Liver (tissue), 9 donors: ENCODE results near the gene ACSM2B. TPM values are rescaled to one million over a fixed set of nuclear protein-coding genes. Genes with fewer than 3 reads are reported as not detected.

Experiments used
- DNase-seq: peaks from one replicate; pipeline ENCODE4 v3.0.0-alpha.2; 2017; ENCODE audit warnings: low spot score
- H3K27ac ChIP-seq, 2 donors: one replicate each; pipeline ENCODE4 v1.7.0; 2013; ENCODE audit warnings: inconsistent platforms in 2 of 2, low read length in 2 of 2, control low read depth in 1 of 2, low read depth in 1 of 2, mild to moderate bottlenecking in 1 of 2
- H3K27me3 ChIP-seq, 4 donors: one replicate each; pipeline versions ENCODE4 v1.6.1 to v1.7.0; 2013; ENCODE audit warnings: low read length in 3 of 4, inconsistent platforms in 1 of 4, mild to moderate bottlenecking in 1 of 4, moderate library complexity in 1 of 4; ENCODE audit not compliant: control insufficient read depth in 4 of 4, insufficient read depth in 4 of 4
- H3K36me3 ChIP-seq, 4 donors: one replicate each; pipeline versions ENCODE4 v1.6.1 to v1.7.0; 2013; ENCODE audit warnings: low read length in 3 of 4, mild to moderate bottlenecking in 3 of 4, low read depth in 1 of 4, moderate library complexity in 1 of 4; ENCODE audit not compliant: control insufficient read depth in 4 of 4, insufficient read depth in 3 of 4
- H3K4me1 ChIP-seq, 4 donors: one replicate each; pipeline versions ENCODE4 v1.6.1 to v1.7.0; 2013; ENCODE audit warnings: low read length in 3 of 4, mild to moderate bottlenecking in 3 of 4, moderate library complexity in 1 of 4; ENCODE audit not compliant: control insufficient read depth in 4 of 4, insufficient read depth in 4 of 4
- H3K4me3 ChIP-seq, 3 donors: one replicate each; pipeline versions ENCODE4 v1.6.1 to v1.7.0; 2013; ENCODE audit warnings: low read length in 3 of 3, control low read depth in 1 of 3, low read depth in 1 of 3, mild to moderate bottlenecking in 1 of 3
- H3K9ac ChIP-seq, 2 donors: one replicate each; pipeline ENCODE4 v1.7.0; 2013; ENCODE audit warnings: low read length in 2 of 2, mild to moderate bottlenecking in 2 of 2, moderate library complexity in 2 of 2, control low read depth in 1 of 2, low read depth in 1 of 2
- H3K9me3 ChIP-seq, 4 donors: one replicate each; pipeline versions ENCODE4 v1.6.1 to v1.7.0; 2013; ENCODE audit warnings: low read length in 3 of 4; ENCODE audit not compliant: control insufficient read depth in 4 of 4
- CTCF ChIP-seq: fragments of 150-350 bp; IDR thresholded peaks from 2 replicates; pipeline ENCODE4 v1.5.1; 2017; ENCODE audit warnings: improper control_type of control experiment, low read depth, low read length; ENCODE audit not compliant: missing input control
- FOXA1 ChIP-seq: IDR thresholded peaks from 2 replicates; pipeline ENCODE4 v1.6.1; 2016; ENCODE audit warnings: antibody characterized with exemption
- FOXA2 ChIP-seq: IDR thresholded peaks from 2 replicates; pipeline ENCODE4 v1.6.1; 2016; ENCODE audit warnings: antibody characterized with exemption
- HNF4A ChIP-seq, 2 donors: conservative IDR thresholded peaks; 2 replicates each; pipeline ENCODE4 v1.6.1; 2016; ENCODE audit warnings: antibody characterized with exemption in 2 of 2, mild to moderate bottlenecking in 2 of 2
- JUND ChIP-seq, 2 donors: IDR thresholded peaks; 2 replicates each; pipeline ENCODE4 v1.6.1; 2016; ENCODE audit warnings: antibody characterized with exemption in 2 of 2
- MAX ChIP-seq: IDR thresholded peaks from 2 replicates; pipeline ENCODE4 v1.6.1; 2016; ENCODE audit warnings: antibody characterized with exemption
- NR2F2 ChIP-seq: IDR thresholded peaks from 2 replicates; pipeline ENCODE4 v1.6.1; 2016; ENCODE audit warnings: antibody characterized with exemption
- RAD21 ChIP-seq, 2 donors: IDR thresholded peaks; 2 replicates each; pipeline ENCODE4 v1.6.1; 2016; ENCODE audit warnings: antibody characterized with exemption in 2 of 2, mild to moderate bottlenecking in 2 of 2
- REST ChIP-seq: IDR thresholded peaks from 2 replicates; pipeline ENCODE4 v1.6.1; 2016; ENCODE audit warnings: antibody characterized with exemption, mild to moderate bottlenecking
- RXRA ChIP-seq, 2 donors: IDR thresholded peaks; 2 replicates each; pipeline ENCODE4 v1.6.1; 2017 to 2018; ENCODE audit warnings: antibody characterized with exemption in 2 of 2, mild to moderate bottlenecking in 1 of 2
- SP1 ChIP-seq: IDR thresholded peaks from 2 replicates; pipeline ENCODE4 v1.6.1; 2018; ENCODE audit warnings: antibody characterized with exemption, mild to moderate bottlenecking
- TAF1 ChIP-seq: conservative IDR thresholded peaks from 2 replicates; pipeline ENCODE4 v1.6.1; 2016; ENCODE audit warnings: antibody characterized with exemption, mild to moderate bottlenecking
- YY1 ChIP-seq: IDR thresholded peaks from 2 replicates; pipeline ENCODE4 v1.6.1; 2016; ENCODE audit warnings: antibody characterized with exemption, mild to moderate bottlenecking
- ZBTB33 ChIP-seq: IDR thresholded peaks from 2 replicates; pipeline ENCODE4 v1.6.1; 2016; ENCODE audit warnings: antibody characterized with exemption
- WGBS: extraction: QIAGEN DNeasy Blood & Tissue Kit; methylation state at CpG from one replicate; pipeline ENCODE4 v1.1.7; 2013; 5-methylcytosine and 5-hydroxymethylcytosine counted together
- polyA plus RNA-seq, 2 donors: library from polyadenylated mRNA; stranded (reverse) in 1 of 2; unstranded in 1 of 2; fragments of 200-250 nt in 1 of 2; fragments of >200 nt in 1 of 2; fragmentation: Nextera tagmentation in 1 of 2; extraction: Ambion mirVana in 1 of 2; gene quantifications; one replicate each; pipeline versions ENCODE4 v1.2.1 to v1.2.3, GENCODE V29; 2013 to 2015
- total RNA-seq, 2 donors: library from RNA; depleted of rRNA; stranded (reverse); fragments of >200 nt; gene quantifications; one replicate each; pipeline ENCODE4 v1.2.3, GENCODE V29; 2014
- donor health status: healthy.
- donor health status: healthy.
- donor health status: healthy.
- donor health status: healthy.
- donor health status: healthy.

ACSM2B gene
- total and polyA plus RNA-seq, 4 donors = 46.0 to 852 (median 500) TPM

- 39% methylated on average over 5 of the region's 5 CpGs for WGBS
- Histone ChIP-seq H3K9me3 (no peaks in the 10 kb centered on the region), H3K36me3 (no peaks in the 10 kb centered on the region), H3K4me1 (peaks cover 14 to 46% (median 35%) of the 10 kb centered on the region in 4 donors), H3K9ac (no peak overlapping the region), H3K27ac (peak overlapping the region; percentile 42 to 52), H3K27me3 (no peaks in the 10 kb centered on the region), H3K4me3 (peak overlapping the region in 1 of 3 donors; percentile 17)
- TF ChIP-seq MAX (no peak), FOXA1 (no peak), HNF4A (conservative IDR thresholded peaks at IDR 0.05) (peak; percentile 42 to 56), SP1 (peak; percentile 17), ZBTB33 (no peak), CTCF (no peak), RAD21 (IDR thresholded peaks at IDR 0.05) (peak in 1 of 2 donors; percentile 58), RXRA (IDR thresholded peaks at IDR 0.05) (peak in 1 of 2 donors; percentile 21), REST (peak; percentile 46), FOXA2 (no peak)
- no peak for DNase-seq
Observed at GRCh38 chr16:20611975-20612481, 35.9 kb upstream of the ACSM2B start.

- Histone ChIP-seq H3K36me3 (no peaks in the 10 kb centered on the region), H3K4me1 (peaks cover 14 to 46% (median 35%) of the 10 kb centered on the region in 4 donors), H3K9me3 (no peaks in the 10 kb centered on the region), H3K27me3 (no peaks in the 10 kb centered on the region), H3K9ac (no peak overlapping the region), H3K27ac (peak overlapping the region; percentile 42 to 52), H3K4me3 (no peak overlapping the region)
- DNase-seq = no peak
- 33% methylated on average over 2 of the region's 2 CpGs for WGBS
- TF ChIP-seq REST (no peak), CTCF (no peak), MAX (no peak), JUND (IDR thresholded peaks at IDR 0.05) (no peak), SP1 (peak; percentile 7), HNF4A (conservative IDR thresholded peaks at IDR 0.05) (peak; percentile 18 to 50), RAD21 (IDR thresholded peaks at IDR 0.05) (peak; percentile 43 to 63), NR2F2 (no peak), YY1 (peak; percentile 74), RXRA (IDR thresholded peaks at IDR 0.05) (peak; percentile 53 to 61), TAF1 (no peak)
Observed at GRCh38 chr16:20611350-20611902, 35.3 kb upstream of the ACSM2B start.
